NCI-H526 treated with DMSO at 0.1 percent for 48 hours (cell line): ENCODE measurements around the gene RPL19.
A peak's percentile ranks its signal among the peaks of the same experiment; 100 is the strongest.

Experiments used
- DNase-seq: peaks from one replicate; lab custom pipeline; 2025; lab: John Stamatoyannopoulos, UW

The RPL19 gene

GRCh38 chr17:39197380-39198185 is 2.5 kb upstream of the RPL19 start, which contains the start of gene CACNB1:
Gene CACNB1 (minus strand): TSS chr17:39197669. CDS start chr17:39197495, 174 bp downstream.
- DNase-seq: peak; percentile 79

DNA sequence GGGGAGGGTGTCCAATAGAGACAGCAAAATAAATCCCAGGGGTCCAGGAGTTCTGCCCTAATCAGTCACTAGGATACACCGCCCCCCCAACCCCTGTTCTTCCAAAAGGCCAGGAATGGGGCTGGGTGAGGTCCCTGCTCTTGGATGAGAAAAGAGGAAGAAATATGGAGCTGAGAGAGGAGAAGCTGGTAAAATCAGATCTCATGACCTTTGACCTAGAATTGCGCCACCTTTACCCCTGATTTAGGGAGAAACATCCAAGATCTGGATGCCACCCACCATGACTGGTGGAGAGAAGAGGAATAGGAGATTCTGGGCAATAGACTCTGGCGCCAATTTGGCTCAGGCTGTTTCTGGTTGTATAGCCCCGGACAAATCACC is 1.9 kb upstream of the RPL19 start:
- no peak for DNase-seq

DNA sequence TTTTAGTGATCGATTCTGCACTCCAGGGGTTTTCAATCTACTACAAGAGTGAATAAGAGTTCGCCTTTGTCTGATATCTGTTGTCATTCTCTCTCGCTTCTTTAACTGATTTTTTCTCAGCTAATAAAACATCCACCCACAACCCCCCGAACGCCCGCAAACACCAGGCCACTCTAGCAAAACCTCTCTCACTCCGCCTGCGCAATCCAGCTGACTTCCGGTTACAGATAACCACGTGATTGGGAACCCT is 338 bp upstream of the RPL19 start:
- DNase-seq: no peak

GRCh38 chr17:39200957-39201510 is 951 bp downstream of the RPL19 start:
- DNase-seq: no peak

DNA sequence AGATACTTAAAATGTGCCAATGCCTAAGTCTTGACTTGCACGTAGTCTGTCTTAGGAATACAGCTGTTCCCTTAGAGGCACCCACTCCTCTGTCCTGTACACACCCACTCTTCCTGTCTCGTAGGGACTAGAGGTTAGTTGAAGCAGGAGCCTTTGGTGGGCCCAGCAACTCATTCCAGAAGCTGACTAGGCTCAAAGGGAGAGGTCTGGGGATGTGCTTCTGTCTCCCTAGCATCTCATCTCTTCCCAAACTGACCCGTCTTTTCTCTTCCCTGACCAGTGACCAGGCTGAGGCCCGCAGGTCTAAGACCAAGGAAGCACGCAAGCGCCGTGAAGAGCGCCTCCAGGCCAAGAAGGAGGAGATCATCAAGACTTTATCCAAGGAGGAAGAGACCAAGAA is 4.2 kb downstream of the RPL19 start:
- DNase-seq: no peak

DNA sequence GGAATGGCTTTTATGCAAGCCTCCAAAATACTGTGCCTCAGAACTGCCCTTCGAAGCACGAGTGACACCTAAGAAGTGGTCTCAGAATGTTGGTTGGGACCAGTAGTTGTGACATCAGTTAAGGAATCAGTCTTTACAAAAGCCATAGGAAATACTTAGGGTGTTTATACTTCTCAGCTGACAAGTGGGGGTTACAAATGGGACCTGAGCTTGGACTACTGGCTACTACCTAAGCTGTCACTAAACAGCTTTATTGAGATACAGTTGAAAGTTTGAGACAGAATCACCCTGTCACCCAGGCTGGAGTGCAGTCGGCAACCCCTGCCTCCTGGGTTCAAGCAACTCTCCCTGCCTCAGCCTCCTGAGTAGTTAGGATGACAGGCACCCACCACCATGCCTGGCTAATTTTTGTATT is 5.0 kb downstream of the RPL19 start:
- no peak for DNase-seq

DNA sequence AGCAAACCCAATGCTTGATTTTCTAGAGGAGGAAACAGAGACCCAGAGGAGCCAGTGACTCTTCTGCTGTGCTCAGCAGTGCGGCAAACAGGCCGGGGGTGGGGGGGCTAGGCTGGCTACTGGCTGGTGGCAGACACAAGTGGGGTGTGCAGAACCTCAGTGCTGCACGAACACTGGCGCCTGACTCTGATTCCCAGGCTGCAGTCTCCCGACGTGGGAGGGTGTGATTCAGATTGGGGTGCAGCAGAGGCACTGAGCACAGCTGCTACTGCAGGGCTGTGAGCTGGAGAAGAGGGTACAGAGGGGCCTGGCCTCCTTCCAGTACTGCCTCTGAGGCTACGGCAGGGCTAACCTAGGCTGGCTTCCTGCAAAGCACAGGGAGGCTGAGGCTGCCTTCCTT is 8.1 kb downstream of the RPL19 start:
- no peak for DNase-seq

DNA sequence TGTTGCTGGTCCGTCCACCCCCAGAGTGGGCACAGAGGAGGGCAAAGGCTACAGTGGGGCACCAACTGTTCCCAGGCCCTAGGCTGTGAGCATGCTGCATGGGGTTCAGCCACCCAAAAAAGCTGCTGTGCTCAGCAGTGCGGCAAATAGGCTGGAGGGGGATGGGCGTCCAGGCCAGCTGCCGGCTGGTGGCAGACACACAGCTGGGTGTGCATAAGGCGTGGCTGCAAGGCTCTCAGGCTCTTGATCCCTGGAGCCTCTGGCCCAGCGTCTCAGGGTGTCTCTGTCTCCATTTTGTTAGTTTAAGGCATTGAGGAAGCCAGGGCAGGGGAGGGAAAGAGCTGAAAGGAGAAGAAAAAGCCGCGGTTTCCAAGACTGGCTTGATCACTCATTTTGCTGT is 8.8 kb downstream of the RPL19 start:
- DNase-seq: no peak

- DNase-seq: no peak
Measured at GRCh38 chr17:39209317-39210092, 9.4 kb downstream of the RPL19 start.

GRCh38 chr17:39210093-39210434 is 10.0 kb downstream of the RPL19 start:
- DNase-seq: no peak

DNA sequence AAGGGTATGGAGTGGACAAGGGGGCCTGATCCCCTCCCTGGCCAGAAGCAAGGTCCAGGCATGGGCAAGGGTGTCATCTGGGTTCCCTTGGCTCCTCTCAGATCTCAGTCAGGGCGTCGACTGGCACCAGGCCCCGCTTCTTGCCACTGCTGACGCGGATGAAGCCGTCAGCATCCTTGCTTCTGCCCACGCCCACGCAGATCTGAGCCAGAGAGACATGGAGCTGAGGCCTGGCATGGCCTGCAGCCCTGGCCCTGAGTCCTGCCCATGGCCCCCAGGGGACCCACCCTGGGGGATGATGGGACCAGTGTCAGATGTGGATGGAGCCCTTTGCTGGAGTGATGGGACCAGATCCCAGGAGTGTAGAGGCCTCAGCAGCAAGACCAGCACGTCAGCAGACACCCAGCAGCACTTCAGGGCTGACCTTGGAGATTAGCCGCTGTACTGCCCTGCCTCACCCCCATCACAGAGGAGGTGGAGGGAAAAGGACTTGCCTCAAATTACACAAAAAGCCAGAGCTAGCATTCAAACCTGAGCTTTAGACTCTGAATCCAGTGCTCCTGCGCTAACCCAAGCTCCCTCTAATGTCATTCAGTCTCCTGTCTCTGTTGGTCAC is 12.2 kb downstream of the RPL19 start:
- no peak for DNase-seq

- no peak for DNase-seq
Measured at GRCh38 chr17:39212841-39213480, 12.9 kb downstream of the RPL19 start.

GRCh38 chr17:39213852-39214251 is 13.8 kb downstream of the RPL19 start:
- DNase-seq: no peak

- no peak for DNase-seq
Measured at GRCh38 chr17:39217734-39218369, 17.8 kb downstream of the RPL19 start.

GRCh38 chr17:39218906-39219305 is 18.8 kb downstream of the RPL19 start:
- no peak for DNase-seq

DNA sequence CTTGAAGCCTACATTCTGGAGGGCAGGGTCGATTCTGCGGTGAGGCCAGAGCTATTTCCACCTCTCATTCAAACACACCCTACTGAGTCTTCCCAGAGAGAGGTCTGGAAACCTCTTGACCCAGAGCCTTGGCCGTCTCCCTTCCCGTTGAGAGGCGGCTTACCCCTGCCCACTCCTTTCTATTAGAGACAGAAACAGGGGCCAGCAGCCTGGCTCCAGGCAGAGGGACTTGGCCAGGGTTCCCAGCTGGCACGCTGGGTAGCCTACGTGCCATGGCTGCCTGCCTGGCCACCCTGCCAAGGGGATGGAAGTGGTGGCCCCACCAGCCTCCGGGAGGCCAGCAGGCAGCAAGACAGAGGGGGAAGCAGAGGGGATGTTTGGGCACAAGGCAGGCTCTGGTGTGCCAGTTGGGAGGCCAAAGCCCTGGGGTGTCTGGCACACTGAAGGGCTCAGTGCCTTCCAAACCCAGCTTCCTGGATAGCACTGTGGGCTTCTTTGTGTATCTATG is 19.6 kb downstream of the RPL19 start:
- DNase-seq: no peak

- no peak for DNase-seq
Measured at GRCh38 chr17:39221572-39221971, 21.5 kb downstream of the RPL19 start.

DNA sequence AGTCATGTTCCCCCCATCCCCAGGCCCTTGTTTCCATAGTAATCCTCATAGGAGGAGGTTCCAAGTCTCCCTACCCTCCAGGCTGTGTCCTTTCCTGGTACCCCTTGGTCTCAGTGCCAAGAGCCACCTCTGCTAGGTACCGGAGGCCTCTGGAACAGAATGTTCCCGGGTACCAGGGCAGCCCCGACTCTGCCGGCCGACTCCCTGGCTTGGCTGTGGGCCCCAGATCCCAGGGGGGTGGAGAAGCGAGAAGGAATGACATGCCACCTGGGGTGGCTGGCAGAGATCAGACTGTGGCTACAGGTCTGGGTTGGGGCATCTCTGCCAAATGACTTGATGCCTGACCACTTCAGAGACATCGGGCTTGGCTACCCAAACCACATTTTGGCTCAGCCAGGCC is 22.1 kb downstream of the RPL19 start:
- no peak for DNase-seq

GRCh38 chr17:39222866-39223834 is 23.1 kb downstream of the RPL19 start:
- DNase-seq: no peak

DNA sequence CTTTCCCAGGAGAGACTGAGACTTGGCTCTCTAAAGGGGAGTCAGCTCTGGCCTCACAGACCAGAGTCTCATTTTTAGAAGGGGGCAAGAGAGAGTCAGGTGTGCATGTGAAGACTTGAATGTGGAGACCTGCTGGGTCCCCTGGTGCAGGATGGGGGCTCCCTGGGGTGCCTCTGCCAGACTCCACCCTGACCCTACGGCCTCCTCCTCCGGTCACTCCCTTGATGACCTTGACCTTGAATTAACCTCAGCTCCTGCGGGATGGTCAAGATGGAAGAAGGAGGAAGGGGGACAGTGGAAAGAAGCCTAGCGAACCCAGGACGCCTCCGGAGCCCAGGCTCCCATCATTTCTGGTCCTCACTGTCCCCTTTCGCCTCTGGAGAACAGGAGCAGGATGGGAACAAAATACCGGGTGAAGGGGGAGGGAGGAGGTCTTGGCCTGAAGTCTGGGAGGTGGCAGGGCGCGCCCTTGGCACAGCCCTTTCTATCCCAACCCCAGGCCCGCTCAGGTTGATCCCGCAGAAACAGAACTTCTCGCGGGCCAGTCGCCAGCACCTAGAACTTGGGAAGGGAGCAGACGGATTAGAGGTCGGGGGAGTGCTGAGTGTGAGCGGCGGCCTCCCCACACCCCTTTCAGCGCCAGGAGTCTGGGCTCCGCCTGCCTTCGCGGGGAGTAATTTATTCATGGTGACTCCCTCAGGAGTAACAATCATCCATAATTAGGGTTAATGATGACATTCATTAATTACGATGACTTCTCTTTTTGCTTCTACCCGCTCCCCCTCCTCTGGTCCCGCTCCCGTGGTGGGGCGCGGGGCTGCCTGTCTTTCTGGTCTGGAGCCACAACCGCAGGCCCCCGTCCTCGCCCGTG is 24.1 kb downstream of the RPL19 start:
- DNase-seq: no peak
